GM19438 (cell line): ENCODE results near the gene ASB15.
"Not testable (repeated sequence)": the region's sequence is repeated elsewhere in the genome, so short reads cannot be mapped to it uniquely, and the experiment has no call there.

ENCODE experiments used
- ATAC-seq: cut with Tn5 transposase; IDR thresholded peaks from one replicate; pipeline ENCODE4 v1.9.1; 2021; ENCODE audit warnings: low read depth; ENCODE audit not compliant: unreplicated experiment

Gene ASB15

DNA sequence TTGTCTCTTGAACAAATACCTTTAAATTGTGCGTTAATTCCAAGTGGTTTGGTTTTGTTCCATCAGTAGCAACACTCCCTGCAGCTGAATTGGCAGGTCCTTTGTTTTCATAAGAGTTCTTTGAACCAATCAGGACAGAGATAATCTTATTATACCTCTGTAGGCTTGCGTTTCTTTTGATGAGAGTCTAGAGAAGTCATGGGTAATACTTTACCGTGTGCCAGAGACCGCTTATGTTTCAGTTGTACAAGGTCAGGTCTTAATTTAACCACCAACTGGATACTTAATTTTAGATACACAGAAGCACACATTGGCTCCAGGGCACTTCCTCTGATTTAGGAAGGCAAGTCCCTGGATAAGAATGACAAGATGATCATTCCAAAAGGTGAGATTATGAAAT lies at the start of gene ASB15:
Gene ASB15, plus strand, starts transcription at position 292 of the 400 bp plus-strand sequence. CDS start 12,682 bp downstream, outside the sequence.
- ATAC-seq: no peak

- not testable (repeated sequence) for ATAC-seq
Observed at GRCh38 chr7:123552134-123552533, 49.5 kb upstream of the ASB15 start.

GRCh38 chr7:123552641-123553040 lies 49.0 kb upstream of the ASB15 start:
- no peak for ATAC-seq

GRCh38 chr7:123553159-123553558 lies 48.5 kb upstream of the ASB15 start:
- ATAC-seq: no peak

- ATAC-seq: no peak
Observed at GRCh38 chr7:123555484-123555883, 46.1 kb upstream of the ASB15 start.

GRCh38 chr7:123557016-123557397 lies 44.6 kb upstream of the ASB15 start:
- no peak for ATAC-seq

DNA sequence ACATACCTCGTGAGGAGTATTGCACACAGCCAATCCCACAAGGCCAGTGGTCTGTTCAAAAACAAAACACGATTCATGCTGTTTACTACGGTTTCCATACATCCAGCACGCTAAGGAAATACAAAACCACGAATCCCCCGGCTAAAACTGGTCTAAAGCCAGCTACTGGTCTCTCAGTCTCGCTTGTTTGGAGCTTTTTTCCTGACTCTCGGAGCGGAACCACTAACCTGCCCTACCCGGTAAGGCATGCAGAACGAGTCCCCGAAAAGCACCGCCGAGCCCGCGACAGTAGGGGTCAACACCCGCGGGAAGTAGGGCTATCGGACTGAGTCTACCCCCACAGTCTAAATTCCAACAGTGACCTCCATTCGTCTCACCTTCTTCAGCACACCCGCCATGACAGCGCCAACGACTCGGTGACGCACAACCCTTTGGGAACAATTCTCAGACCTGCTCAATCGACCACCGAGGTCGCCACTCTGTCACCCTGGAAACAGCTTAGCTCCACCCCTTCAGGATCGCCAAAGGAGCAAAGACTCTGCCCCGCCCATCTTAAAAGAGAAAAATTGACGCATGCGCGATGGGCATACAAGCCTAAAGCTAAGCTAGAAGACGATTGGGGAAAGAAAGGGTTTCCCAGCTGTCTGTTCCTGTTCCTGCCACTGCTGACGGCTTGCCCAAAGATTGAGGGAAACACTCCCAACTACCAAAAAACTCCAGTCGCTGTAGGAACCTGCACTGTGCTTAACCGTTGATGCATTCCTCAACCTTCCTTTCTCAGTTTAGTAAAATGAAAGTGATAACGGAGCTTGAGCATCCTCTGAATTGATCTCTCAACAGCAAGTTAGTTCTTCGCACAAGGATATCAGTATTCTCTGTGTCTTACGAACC lies 44.0 kb upstream of the ASB15 start, which contains the start of gene NDUFA5:
Gene NDUFA5, minus strand, starts transcription at position 421 of the 891 bp plus-strand sequence. Its CDS starts 23 bp downstream, at position 398.
- peak; percentile 98 for ATAC-seq

DNA sequence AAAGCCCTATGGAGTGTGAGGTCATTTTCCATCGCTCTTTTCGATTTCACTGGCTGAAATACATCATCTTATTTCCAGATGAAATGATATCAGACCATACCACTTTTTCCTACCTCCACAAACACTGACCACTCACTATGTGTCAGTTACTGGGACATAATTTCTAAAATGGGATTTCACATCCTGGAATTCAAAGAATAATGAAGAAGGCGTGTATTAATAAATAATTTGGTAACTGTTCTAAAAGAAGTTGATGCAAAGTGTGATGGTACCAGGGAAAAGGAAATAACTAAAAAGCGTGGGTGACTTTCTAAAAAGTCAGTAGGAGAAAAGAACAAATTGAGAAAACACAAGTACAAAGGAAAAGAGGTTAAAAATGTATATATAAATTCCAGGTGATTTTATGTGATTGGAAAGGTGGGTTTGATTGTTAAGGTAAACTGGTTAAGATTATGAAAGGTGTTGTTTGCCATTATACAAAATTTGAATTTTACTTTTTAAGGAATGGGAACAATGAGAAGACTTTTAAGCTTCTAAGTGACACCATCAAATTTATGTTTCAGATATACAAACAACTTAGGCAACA lies 43.2 kb upstream of the ASB15 start:
- no peak for ATAC-seq

GRCh38 chr7:123562121-123562520 lies 39.5 kb upstream of the ASB15 start:
- ATAC-seq: no peak

GRCh38 chr7:123569352-123570010 lies 32.1 kb upstream of the ASB15 start:
- no peak for ATAC-seq

DNA sequence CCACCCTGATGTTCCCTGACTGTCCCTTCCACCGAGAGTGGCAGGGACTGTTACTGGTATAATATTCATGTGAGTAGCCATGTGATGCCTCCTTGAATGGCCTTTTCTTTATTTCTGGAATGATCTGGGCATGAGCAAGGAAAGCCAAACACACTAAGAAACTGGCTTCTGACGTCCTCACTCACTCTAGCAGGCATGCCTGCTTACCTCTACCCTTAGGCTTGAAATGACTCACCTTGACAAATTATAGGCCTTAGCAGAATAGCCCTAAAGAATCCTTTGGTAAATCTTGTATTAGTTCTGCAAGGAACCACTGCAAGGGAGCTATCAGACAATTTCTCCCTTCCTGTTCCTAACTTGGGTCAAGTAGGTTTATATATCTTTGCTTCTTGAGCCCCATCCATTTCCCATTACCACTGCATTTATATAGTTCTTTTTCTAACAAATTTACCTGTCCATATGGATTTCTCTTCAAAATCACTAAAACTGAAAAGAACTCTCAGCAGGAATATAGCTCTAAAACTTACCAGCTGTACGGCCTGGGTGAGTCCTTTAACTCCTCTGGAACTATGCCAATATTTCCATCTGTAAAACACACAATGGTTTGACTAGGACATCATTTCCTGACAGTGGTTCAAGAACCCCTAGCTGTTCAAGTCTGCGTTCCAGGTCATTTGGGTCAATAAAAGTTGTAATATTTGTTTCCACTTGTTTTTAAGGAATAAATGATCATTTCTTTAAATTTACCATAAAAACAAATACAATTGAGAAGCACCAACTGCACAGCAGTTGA lies 31.0 kb upstream of the ASB15 start:
- no peak for ATAC-seq

GRCh38 chr7:123571187-123571586 lies 30.4 kb upstream of the ASB15 start:
- no peak for ATAC-seq

GRCh38 chr7:123571684-123572083 lies 29.9 kb upstream of the ASB15 start:
- no peak for ATAC-seq

DNA sequence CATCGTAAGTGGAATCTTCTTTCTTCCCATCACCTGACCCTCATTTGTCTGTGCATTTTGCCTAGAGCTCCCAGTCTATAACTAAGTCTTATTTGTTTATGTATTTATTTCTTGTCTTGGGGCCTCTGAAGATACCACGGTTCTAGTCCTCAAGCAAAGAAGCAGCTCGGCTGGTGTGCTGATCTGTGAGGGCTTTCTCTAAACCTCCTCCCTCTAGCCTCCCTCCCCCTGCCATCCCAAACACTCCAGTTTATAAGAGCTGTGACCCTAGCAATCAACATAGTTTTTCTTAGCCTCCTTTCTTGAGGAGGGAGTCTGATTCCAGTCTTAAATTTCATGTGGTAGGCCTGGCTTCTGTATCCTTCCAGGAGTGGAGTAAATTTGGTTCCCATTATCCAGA lies 28.3 kb upstream of the ASB15 start:
- ATAC-seq: no peak

DNA sequence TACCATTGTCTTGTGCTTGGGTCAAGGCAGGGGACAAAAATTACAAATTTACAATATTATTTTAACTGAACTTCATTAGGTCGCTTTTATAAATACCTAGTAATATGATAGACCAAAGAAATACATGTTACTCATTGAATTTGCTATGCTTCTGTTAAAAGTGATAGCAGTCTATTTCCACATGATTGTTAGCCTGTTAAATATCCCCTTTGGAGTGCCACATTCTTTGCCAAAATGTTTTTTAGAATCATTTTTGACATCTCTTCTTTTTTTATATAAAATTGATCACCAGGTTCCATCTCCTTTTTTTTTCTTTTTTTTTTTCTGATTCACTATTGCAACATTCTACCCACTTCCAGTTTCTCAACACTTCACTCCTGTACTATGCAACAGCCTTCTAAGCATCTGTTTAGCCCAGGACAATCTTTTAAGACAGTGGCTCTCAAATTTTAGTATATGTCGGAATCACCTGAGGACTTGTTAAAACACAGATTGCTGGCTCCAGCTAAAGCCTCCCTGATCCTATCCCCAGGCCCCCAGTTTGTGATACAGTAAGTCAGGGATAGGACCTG lies 27.6 kb upstream of the ASB15 start:
- no peak for ATAC-seq

DNA sequence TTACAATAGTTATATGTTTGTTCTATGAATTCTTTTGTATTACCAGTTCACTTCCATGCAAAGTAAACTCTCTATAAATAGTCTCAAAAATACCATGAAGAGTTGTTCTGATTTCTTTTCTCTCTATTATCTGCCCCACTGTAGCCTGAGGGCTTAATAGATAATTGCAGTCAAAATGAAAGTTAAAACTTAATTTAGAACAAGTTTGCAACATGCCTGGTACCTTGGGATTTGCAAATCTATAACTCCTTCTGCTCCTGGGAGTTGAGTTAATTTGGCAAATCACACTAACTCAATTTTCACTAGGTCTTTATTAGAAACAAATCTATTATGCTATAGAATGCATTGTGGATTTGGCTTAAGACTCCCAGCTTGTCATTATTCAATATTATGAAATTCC lies 22.2 kb upstream of the ASB15 start:
- no peak for ATAC-seq

DNA sequence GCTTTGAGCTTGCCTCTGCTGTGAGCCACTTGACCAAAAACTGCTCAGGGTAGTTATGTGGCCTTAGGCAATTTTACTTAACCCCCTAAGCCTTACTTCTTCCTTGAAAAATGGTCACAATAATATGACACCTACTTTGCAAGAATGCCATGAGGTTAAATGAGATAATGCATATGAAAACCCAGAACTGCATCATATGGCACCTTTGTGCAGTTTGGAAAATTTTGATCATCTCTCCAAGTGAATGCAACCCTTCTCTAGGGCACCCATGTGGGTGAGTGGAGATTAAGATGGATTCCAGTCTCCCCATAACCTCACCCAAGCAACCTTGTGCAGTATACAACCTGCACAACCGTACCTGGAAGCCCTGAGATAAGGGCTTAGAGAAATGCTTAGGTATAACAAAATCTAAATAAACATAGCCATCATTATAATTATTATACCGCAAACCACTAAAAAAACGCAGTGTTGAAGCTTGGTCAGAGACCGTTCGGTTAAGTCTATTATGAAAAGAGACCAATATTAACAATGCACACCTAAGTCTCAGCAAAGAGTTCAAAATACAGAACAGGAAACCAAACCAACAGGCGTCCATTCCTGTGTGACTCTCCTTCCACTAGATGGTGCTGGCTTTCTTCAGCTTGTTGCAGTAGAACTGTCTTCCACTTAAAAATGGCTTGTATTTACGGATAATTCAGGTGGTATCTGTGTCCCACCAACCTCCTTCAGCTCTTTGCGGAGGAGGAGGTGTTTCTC lies 21.0 kb upstream of the ASB15 start:
- ATAC-seq: peak; percentile 80

DNA sequence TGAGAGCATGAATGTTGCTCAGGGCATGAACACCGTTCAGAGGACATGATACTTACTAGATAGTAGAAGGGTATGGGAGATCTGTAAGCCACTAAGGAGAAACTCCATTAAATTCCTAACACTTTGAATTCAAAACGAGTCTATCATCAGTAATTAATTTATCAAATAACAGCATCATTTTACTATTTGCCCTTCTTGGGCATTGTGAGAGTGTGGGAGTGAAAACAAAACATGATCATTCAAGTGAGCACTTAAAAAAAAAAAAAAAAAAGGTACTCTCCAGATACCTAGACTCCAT lies 20.5 kb upstream of the ASB15 start:
- ATAC-seq: no peak

- ATAC-seq: no peak
Observed at GRCh38 chr7:123583821-123584220, 17.8 kb upstream of the ASB15 start.

GRCh38 chr7:123588376-123588775 lies 13.2 kb upstream of the ASB15 start:
- no peak for ATAC-seq
